Sciatic nerve (tissue), 2 donors: ENCODE results near the gene LRIF1. TPM values are rescaled to one million over a fixed set of nuclear protein-coding genes. Genes with fewer than 3 reads are reported as not detected.
"Not testable (repeated sequence)": the region's sequence is repeated elsewhere in the genome, so short reads cannot be mapped to it uniquely, and the experiment has no call there.

ENCODE experiments used
- ATAC-seq: fragments of 200-7000 bp; cut with Tn5 transposase; one replicate; pipeline ENCODE4 v1.9.1; 2020; ENCODE audit warnings: mild to moderate bottlenecking, moderate library complexity
- DNase-seq: peaks from one replicate; pipeline ENCODE4 v3.0.0-alpha.2; 2020; ENCODE audit warnings: low spot score
- intact Hi-C: fragments of 100-400 bp; cut with DNase I; formaldehyde crosslinking; loops from one replicate; pipeline ENCODE4 v1.14.2; 2022
- total RNA-seq: library from RNA; stranded (reverse); fragmentation: NEBNext Ultra II Directional; extraction: Animal tissue kit (Norgen Biotek cat#: 25700); gene quantifications from one replicate; pipeline ENCODE4 v1.2.1, GENCODE V29; 2021
- donor health status: DM: no; HTN: no; CAD: no.
- donor health status: DM: no; HTN: no; CAD: no.

Gene LRIF1
- total RNA-seq, 1 donor from 2014 or later = 12.7 TPM

DNA sequence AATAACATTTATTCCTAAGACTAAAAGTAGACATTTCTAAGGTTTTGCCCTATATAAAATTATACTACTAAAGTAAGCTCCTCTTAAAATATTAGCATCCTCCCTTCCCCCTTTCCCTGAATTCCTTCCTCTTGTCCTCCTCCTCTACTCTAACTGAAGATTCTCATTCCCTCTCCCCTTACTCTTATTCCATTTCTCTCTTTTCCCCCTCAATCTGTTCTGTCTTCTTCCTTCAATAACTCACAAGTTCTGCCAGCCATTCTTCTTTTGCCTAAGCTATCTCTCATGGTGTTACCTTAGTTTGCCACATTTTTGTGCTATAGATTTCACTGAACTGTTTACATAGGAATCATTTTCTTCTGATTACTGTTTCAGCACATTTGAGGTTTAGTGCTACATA is 10.7 kb downstream of the LRIF1 start:
- DNase-seq (no peak), ATAC-seq (no peak)
- intact Hi-C loops = no loop called here

- intact Hi-C loops = no loop called here
- ATAC-seq (no peak), DNase-seq (no peak)
Observed at GRCh38 chr1:110952031-110952430, 11.7 kb downstream of the LRIF1 start.

- intact Hi-C loops = no loop called here
- DNase-seq (no peak), ATAC-seq (no peak)
Observed at GRCh38 chr1:110951161-110951560, 12.6 kb downstream of the LRIF1 start.

DNA sequence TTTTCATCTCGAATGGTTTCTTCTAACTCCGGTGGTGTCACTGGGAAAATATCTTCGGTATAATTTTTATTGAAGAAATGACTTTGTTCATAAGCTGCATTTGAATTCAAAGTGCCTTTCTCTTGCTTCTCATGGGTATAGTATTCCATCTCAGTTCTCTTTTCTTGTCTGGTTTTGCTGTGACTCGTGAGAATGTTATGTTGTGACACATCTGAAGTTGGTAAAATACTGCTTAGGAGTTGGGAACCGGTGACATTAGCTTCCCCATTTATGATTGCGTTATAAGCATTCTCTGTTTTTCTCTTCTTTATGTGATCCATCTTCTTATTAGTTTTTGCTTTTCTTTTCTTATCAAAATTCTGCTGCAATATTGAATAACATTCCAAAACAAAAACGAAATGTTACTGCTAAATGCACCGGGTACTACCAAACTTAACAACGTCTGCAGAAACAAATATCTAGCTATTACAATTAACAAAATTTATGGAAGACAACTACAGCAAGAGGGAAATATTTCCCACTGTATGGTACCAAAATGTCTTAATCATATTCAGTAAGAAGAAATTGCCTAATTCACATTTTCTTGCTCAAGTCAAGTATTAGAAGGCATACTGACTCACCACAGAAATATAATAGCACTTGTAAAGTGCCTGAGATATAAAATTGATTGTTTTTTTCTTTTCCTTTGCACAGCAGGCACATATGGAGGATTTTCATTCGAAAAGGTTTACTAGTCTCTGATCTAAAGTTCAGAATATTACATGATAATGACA is 15.5 kb downstream of the LRIF1 start:
- intact Hi-C loops = no loop called here
- ATAC-seq (no peak), DNase-seq (no peak)

DNA sequence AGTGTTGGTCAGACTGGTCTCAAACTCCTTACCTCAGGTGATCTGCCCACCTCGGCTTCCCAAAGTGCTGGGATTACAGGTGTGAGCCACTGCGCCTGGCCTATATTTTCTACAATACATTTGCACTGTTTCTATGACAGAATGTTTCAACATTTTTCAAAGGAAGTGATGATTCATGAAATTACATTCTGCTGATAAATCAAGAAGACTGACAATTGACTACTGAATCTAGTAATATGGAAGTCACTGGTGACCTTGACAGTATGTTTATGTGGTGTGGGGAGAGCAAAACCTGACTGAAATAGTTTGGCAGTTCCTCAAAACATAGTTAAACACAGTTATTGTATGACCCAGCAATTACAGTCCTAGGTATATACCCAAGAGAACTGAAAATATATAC is 18.1 kb downstream of the LRIF1 start:
- no peak for ATAC-seq
- DNase-seq = no peak
- intact Hi-C loops = no loop called here

DNA sequence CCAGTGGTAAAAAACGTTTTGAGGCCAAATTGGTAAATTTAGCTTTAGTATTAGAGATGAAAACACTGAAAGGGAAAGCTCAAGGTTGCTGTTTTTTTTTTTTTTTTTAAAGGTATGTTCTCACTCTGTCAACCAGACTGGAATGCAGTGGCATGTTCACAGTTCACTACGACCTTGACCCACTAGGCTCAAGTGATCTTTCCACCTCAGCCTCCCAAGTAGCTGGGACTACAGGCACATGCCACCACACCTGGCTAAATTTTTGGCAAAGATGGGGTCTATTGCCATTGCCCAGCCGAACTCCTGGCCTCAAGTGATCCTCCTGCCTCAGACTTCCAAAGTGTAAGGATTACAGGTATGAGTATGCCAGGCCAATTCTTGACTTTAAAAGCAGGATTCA is 18.9 kb downstream of the LRIF1 start:
- DNase-seq (no peak), ATAC-seq (no peak)
- intact Hi-C loops = no loop called here

GRCh38 chr1:110936567-110936966 is 27.2 kb downstream of the LRIF1 start:
- no peak for DNase-seq
- intact Hi-C loops = no loop called here
- ATAC-seq = no peak

DNA sequence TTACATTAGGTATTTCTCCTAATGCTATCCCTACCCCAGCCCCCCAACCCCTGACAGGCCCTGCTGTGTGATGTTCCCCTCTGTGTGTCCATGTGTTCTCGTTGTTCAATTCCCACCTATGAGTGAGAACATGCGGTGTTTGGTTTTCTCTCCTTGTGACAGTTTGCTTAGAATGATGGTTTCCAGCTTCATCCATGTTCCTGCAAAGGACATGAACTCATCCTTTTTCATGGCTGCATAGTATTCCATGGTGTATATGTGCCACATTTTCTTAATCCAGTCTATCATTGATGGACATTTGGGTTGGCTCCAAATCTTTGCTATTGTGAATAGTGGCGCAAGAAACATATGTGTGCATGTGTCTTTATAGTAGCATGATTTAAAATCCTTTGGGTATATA is 32.6 kb downstream of the LRIF1 start:
- DNase-seq, ATAC-seq, intact Hi-C loops: not testable (repeated sequence)

GRCh38 chr1:110928904-110929303 is 34.8 kb downstream of the LRIF1 start:
- intact Hi-C loops = no loop called here
- no peak for DNase-seq
- ATAC-seq = no peak

GRCh38 chr1:110928191-110928590 is 35.5 kb downstream of the LRIF1 start:
- DNase-seq (no peak), ATAC-seq (no peak)
- intact Hi-C loops = no loop called here

- no peak for DNase-seq
- ATAC-seq = no peak
- intact Hi-C loops = no loop called here
Observed at GRCh38 chr1:110927484-110928075, 36.1 kb downstream of the LRIF1 start.

DNA sequence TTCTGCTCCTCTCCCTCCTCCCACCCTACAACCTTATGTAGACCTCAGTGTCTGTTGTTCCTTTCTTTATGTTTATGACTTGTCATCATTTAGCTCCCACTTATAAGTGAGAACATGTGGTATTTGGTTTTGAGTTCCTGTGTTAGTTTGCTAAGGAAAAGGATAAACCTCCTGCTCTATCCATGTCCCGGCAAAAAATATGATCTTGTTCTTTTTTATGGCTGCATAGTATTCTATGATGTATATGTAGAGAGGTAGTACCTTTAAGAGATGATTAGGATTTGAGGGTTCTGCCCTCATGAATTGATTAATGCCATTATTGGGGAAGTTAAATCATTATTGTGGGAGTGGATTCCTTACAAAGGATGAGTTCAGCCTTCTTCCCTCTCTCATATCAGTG is 41.8 kb downstream of the LRIF1 start:
- no peak for DNase-seq
- no peak for ATAC-seq
- intact Hi-C loops = no loop called here

DNA sequence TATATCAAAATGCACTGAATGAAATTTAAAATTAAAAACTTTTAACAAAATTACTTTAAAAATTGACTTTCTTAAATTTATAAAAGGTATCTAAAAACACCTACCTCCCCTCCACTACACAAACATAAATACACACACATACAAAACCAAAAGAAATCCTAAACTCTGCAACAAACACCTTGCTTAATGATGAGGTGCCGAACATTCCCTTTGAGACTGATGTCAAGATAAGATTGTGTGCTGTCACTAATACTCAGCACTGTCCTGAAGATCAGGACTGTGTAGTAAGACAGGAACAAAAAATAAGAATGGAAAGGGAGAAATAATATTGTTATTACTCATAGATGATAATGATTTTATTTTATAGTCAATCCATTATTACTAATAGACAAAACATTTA is 45.7 kb downstream of the LRIF1 start:
- ATAC-seq (no peak), DNase-seq (no peak)
- intact Hi-C loops = no loop called here

DNA sequence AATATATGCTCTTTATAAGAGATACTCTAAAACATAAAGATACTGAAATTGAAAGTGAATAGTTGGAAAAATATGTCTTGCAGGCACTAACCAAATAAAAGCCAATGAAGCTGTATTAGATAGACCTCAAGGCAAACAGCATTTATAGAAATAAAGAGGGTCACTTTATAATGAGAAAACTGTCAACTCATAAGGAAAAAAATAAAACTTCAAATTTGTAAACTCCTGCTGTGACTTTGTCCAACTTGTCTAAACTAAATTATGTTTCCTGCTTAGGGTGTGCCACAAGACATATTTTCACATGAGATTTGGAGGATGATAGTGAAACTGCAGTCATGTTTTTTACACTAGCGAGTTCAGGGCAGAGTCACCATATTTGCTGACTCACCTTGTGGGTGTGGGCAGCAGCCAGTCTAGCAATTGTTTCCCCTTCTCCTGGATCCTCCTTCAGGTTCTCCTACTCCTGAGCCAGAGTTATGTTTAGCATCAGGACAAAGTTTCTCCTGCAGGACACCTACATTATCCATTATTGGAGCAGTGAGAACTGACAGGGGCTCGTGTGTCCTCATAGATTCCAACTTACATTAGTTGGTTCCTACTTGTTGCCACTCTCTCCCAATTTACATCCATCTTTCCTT is 46.9 kb downstream of the LRIF1 start:
- no peak for DNase-seq
- no peak for ATAC-seq
- intact Hi-C loops = no loop called here

DNA sequence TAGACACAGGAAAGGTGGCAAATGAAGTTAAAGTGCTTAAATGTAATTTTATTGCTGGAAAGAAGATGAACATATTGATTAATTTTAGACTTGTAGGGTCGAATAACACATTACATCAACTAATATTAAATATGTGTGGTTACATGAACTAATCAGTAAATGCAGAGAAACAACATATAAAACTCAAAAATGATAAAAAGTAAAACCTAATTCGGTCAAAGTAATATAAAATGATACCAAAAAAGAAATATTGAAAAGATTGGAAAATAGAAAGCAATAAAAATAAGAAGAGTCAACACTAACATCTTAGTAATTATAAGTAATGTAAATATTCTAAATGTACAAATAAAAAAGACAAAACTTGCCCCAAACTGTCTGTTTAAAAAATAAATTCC is 47.5 kb downstream of the LRIF1 start:
- ATAC-seq = no peak
- DNase-seq = no peak

GRCh38 chr1:110915804-110916203 is 47.9 kb downstream of the LRIF1 start:
- DNase-seq (no peak), ATAC-seq (no peak)
- intact Hi-C loops = no loop called here

More for the DNA sequence above, 47.5 kb downstream of the LRIF1 start:
- intact Hi-C loops = no loop called here

GRCh38 chr1:110914676-110915075 is 49.0 kb downstream of the LRIF1 start:
- no peak for ATAC-seq
- intact Hi-C loops = no loop called here

GRCh38 chr1:110912784-110913183 is 50.9 kb downstream of the LRIF1 start:
- DNase-seq (no peak), ATAC-seq (no peak)
- intact Hi-C loops = no loop called here

More at GRCh38 chr1:110914676-110915075, 49.0 kb downstream of the LRIF1 start:
- DNase-seq = no peak

DNA sequence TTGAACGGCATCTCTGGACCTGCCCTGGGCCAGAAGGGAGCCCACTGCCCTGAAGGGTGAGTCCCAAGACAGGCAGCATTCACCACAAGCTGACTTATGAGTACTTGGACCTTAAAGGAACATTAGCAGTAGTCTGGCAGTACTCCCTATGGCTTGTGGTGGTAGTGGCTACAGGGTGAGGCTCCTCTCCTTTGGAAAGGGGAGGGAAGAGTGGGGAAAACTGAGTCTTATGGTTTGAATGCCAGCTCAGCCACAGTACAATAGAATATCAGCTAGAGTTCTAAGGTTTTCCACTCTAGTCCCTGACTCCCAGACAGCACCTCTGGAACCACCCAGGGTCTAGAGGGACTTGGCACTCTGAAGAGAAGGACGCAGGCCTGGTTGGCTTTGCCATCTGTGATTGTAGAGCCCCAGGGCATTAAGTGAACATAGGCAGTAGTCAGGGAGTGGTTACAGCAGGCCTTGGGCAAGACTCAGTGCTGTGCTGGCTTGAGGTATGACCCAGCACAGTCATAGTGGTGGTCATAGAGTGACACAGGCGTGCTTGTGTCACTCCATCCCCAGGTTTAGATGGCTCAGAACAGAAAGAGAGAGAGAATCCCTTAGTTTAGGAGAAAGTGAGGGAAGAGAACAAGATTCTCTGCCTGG is 59.7 kb downstream of the LRIF1 start:
- no peak for DNase-seq
- no peak for ATAC-seq
- intact Hi-C loops = no loop called here
